HG02678 (cell line): ENCODE data around the gene SMIM22.
"Not testable (repeated sequence)": the region's sequence is repeated elsewhere in the genome, so short reads cannot be mapped to it uniquely, and the experiment has no call there.

Experiments
- ATAC-seq: cut with Tn5 transposase; IDR thresholded peaks from one replicate; pipeline ENCODE4 v1.9.1; 2021; ENCODE audit warnings: mild to moderate bottlenecking, moderate library complexity; ENCODE audit not compliant: unreplicated experiment

Gene SMIM22

DNA sequence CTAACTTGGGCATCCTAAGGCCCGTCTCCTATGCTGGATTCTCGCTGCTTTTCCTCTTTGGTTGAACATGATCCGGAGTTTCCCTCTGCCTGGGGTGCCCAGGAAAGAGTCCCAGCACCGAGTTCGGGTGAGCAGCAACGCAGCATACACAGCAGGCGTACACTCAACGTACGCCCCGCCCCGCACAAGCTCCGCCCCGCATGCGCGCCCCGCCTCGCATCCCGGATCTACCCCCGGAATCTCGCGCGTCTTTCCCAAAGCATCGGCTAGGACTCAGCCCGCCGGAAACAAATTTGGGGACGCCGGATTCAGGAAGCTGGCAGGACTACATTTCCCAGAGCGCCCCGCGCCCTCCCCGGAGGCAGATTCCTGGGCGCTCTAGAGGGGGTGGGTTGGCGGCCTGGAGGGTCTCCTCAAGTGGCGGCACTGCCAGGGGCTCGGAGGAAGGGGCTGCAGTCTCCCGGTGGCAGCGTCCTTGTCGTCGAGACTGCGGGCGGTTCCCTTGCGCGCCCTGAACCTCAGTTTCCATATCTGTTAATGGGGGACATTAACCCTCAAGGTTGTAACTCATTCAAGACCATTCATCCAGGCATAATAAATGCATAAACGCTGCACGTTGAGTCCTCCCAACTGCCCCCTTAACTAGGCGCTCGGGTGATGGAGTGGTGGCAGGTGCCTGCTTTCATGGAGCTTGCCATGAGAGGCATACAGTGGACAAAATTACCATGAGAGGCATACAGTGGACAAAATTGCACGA, 26.4 kb upstream of the SMIM22 start:
- ATAC-seq = peak; percentile 73

DNA sequence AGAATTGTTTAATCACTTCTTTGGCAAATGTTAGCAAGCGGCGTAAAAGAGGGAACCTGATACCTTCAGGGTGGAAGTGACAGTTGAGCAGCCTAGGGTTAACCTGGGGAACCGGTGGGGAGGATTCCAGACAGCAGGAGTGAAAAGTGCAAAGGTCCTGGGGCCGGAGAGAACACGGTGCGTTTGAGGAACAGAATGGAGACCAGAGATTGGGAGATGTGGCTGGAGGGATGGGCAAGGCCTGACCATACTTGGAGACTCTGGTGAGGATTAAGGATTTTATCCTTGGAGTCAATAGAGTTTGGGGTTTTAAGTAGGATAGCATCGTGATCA, 25.9 kb upstream of the SMIM22 start:
- ATAC-seq = no peak

DNA sequence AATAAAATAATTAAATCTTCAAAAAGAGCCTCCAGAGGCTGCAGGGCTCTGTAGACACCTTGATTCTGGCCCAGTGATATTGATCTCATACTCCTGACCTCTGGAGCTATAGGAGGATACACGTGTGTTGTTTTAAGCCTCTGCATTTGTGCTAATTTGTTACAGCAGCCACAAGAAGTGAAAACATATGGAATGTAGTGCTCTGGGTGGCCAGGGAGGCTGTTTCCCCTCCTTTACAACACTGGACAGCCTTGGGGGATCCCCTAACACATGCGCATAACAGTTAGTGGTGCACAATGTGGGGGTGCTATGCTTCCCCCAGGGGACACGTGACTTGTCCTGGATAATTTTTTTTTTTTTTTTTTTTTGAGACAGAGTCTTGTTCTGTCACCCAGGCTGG, 23.5 kb upstream of the SMIM22 start:
- no peak for ATAC-seq

DNA sequence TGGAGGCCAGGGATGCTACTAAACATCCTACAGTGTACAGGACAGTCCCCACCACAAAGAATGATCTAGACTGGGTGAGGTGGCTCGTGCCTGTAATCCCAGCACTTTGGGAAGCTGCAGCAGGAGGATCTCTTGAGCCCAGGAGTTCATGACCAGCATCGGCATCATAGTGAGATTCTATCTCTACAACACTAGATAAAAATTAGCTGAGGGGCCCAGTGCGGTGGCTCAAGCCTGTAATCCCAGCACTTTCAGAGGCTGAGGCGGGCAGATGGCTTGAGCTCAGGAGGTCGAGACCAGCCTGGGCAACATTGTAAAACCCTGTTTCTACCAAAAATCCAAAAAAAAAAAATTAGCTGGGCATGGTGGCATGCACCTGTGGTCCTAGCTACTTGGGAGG, 22.8 kb upstream of the SMIM22 start:
- ATAC-seq = no peak

DNA sequence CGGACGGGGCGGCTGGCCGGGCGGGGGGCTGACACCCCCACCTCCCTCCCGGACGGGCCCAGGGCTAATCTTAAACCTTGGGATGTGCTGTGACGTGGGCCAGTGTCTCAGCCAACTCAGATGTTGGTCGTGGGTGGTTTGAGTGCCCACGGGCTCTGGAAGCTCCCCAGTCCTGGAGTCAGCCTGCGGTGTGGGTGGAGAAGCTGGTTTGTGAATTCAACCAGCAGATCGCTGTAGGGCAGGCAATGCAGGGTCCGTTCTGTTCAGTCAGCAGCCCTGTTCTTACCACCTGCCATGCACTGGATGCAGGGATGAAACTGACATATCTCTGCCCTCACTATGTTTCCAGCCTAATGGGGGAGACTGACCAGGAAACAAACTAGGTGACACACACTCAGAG, 20.2 kb upstream of the SMIM22 start:
- ATAC-seq = no peak

DNA sequence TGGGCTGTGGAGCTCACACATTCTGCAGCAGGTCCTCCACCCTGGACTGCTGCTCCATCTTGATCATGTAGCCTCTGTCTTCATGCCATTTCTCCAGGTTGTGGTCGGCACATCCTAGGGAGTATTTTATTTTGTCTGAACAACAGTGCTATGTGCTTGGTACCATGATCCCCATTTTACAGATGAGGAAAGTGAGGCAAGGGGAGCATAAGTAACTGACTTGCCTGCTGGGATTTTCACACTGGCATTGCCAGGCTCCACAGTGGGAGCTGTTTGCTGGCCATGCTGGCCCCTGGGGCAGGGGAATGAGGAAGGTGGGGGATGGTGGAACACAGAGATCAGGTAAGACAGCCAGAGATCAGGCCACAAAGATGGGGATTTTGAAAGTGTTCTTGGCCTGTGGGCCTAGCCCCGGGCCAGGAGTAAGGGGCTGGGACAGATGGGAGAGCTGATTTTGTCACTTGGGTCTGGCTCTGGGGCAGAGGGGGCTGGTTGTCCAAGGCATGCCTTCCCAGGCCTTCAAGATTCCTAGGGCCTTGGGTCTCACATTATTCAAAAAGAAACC, 18.9 kb upstream of the SMIM22 start:
- no peak for ATAC-seq

DNA sequence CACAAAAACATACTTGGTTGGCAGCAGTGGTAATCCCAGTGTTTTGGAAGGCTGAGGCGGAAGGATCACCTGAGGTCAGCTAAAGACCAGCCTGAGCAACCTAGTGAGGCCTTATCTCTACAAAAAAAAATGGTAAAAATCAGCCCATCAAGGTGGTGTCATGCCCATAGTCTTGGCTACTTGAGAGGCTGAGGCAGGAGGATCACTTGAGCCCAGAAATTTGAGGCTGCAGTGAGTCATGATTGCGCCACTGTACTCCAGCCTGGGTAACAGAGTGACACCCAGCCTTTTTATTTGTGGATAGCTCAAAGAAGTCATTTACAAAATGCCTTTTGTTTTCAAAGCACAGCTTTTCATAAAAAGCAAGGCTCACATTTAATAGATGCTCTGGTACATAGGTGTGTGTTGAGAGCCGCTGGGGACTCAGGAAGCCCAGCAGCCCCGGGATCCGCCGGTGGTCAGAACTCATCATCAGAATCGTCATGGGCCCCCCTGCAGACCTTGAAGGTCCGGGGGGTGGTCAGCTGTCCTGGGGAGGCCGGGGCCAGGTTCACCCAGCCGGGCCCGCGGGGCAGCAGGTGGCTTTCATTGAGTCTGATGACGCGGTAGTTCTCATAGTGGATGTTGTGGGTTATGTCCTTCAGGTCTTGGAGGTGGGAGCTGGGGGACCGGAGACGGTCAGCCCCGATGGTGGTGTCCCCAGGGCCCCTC, 17.7 kb upstream of the SMIM22 start:
- ATAC-seq = no peak

DNA sequence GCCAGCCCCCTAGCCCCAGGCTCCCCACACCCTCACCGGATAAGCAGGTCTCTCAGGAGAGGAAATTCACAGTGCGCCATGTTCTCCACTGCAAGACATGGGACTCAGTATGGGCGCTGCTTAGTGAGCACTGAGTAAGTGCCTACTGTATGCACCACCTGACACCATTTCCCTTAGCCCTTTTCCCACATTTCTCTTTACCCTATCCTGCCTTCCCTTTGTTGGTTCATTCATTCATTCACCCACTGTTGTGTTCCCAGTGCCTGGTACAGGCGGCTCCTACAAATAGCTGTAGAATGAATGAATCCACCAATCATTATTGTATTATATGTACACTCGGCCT, 17.1 kb upstream of the SMIM22 start:
- no peak for ATAC-seq

DNA sequence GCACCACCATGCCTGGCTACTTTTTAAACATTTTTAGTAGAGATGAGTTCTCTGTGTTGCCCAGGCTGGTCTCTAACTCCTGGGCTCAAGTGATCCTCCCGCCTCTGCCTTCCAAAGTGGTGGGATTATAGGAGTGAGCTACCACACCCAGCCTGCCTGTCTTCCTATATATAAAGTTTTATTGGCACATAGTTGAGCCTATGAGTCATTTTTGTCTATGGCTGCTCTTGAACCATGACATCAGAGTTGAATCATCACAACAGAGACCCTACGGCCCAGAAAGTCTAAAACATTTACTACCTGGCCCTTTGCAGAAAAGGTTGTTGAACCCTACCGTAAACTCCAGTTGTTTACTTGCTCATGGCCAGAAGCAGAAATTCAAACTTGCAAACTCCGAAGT, 14.9 kb upstream of the SMIM22 start:
- no peak for ATAC-seq

DNA sequence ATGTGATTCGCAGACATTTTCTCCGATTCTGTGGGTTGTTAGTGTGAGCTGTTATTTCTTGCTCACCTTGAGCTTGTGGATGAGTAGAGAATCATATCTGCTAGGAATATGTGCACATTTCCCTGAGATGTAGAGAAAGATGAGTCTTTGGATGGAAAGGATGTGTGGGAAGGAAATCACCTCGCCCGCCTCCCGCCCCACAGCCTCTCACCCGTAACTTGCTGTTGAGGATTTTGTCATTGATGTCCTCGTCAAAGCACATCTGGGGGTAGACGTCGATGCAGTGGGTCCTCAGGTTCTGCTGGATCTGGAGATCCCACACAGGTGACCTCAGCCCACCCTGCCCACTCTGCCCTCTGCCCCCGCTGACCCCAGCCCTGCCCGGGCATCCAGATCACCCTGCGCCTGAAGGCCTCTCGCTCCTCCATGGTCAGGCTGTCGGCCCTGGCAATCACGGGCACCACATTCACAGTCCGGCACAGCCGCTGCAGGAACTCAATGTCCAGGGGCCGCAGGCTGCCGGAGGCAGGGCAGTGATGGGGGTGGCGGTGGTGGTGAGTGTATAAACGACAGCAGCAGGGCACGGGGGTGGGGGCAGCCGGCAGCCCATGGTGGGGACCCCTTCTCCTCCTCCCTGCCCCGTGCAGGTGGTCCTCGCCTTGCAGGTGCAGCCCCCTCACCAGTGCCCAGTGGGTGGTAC, 11.8 kb upstream of the SMIM22 start:
- ATAC-seq = no peak

DNA sequence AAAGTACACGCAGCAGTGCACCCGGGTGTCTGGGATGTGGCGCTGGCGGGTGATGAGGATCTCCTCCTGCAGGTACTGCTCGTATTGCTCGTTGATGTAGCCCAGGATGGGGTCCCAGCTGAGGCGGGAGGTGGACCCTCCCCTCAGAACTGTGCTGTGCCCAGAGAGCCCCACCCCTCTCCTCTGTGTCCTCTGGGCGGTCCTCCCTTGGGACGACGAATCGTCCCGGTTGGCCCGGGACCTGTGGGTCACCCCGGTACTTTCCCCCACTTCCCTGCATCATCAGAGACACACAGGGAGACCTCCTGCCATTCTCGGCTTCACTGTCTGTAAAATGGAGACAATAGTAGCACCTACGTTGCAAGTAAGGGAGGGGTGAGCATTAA, 11.2 kb upstream of the SMIM22 start:
- no peak for ATAC-seq

DNA sequence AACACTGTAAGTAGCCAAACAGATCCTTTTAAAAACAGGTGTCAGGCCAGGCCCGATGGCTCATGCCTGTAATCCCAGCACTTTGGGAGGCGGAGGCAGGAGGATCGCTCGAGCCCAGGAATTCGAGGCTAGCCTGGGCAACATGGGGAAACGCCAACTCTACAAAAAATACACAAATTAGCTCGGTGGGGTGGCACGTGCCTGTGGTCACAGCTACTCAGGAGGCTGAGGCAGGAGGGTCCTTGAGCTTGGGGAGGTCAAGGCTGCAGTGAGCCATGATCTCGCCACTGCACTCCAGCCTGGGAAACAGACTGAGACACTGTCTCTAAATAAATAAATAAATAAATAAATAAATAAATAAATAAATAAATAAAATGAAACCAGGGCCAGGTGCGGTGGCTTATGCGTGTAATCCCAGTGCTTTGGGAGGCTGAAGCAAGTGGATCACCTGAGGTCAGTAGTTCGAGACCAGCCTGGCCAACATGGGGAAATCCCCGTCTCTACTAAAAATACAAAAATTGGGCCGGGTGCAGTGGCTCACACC, 10.7 kb upstream of the SMIM22 start:
- ATAC-seq = not testable (repeated sequence)

DNA sequence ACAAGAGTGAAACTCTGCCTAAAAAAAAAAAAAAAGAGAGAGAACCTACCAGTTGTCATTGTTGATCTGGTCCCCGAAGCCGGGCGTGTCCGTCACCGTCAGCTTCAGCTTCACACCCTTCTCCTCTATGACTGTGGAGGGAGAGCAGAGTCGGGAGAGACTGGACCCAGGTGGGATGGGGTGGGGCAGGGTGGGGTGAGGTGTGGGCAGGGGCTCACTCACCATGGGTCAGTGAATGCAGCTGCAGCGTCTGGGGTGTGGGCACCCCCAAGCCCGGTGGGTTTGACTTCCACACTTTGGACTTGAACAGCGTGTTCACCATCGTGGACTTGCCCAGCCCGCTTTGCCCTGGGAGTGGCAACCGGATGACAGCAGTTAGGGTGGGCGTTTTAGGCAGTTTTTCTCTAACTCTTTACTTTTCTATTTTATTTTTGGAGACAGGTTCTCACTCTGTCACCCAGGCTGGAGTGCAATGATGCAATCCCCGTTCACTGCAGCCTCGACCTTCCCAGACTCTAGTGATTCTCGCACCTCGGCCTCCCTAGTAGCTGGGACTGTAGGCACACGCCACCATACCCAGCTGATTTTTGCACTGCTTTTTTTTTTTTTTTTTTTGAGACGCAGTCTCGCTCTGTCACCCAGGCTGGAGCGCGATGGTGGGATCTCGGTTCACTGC, 9.3 kb upstream of the SMIM22 start:
- no peak for ATAC-seq

DNA sequence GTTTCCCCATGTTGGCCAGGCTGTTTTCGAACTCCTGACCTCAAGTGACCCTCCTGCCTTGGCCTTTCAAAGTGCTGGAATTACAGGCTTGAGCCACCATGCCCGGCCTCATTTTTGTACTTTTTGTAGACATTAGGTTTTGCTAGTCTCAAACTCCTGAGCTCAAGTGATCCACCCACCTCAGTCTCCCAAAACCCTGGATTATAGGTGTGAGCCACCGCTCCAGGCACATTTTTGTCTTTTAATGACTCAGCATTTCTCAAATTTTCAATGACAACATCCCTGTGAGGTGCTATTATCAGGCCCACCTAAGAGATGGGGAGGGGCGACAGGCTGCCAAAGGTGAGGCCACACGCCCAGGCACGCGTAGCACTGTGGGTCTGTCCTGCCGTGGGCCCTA, 8.1 kb upstream of the SMIM22 start:
- ATAC-seq = no peak

DNA sequence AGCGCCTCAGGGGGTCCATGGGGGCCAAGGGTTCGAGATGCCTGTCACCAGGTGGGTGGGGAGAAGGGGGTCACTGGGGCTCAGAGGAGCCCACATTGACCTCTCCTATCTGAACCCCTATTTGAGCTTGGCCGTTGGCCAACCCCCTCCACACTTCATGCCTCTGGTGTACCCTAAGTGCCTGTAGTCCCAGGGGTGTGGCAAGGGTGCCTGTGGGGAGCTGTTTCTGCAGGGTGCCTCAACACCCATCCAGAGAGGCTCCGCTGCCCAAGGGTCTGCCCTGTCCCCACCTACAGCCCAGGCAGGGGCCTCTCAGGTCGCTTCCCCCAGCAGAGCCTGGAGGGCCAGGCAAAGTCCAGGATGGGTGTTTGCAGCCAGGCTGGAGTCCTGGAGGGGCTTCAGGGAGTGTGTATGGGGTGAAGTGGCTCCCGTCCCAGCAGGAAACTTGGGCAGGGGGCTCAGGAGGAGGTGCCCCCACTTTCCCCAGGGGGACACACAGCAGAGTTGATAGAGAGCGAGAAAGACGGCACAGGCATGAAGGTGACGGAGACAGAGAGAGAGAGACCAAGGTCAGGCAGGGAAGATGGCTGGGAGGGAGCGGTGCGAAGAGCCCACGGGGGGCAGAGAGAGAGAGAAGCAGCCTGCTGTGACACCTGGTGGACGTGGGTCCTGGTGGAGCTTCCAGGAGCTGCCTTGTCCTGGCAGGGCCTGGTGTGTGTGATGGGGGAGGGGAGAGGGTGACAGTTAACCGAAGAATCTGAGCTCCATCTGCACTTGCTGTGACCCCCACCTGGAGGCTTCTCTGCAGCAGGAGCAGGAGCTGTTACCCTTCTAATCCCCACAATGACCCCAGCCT, 7.3 kb upstream of the SMIM22 start, which contains the start of gene SEPTIN12:
Gene SEPTIN12 (minus strand): TSS at position 719 of the 856 bp plus-strand sequence. CDS start 700 bp downstream, at position 19.
- no peak for ATAC-seq

DNA sequence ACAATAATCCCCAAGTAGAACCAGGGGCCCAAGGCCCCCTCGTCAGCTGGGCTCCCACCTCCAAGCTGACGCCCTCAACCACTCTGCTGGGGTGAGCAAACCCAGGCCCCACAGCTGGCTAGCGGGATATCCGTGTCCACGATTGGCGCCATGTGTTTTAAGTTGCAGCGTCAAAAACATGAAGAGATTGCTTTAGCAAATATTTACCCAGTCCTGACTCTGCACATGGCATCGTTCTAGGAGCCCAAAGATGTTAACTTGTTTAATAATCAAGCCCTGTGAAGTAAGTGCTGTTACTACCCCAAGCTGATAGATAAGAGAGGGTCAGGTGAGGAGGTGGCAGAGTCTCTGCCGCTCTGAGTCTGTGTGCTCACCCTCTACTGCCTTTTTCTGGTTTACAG, 6.7 kb upstream of the SMIM22 start:
- no peak for ATAC-seq

DNA sequence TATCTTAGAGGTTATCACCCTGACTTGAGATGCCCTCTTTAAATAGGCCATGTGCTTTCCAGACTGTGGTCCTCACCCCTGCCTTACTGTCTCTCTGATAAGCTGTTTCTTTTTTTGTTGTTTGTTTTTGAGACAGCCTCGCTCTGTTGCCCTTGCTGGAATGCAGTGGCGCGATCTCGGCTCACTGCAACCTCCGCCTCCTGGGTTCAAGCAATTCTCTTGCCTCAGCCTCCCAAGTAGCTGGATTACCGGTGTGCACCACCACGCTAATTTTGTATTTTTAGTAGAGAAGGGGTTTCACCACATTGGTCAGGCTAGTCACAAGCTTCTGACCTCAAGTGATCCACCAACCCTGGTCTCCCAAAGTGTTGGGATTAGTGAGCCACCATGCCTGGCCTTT, 6.3 kb upstream of the SMIM22 start:
- ATAC-seq = no peak

DNA sequence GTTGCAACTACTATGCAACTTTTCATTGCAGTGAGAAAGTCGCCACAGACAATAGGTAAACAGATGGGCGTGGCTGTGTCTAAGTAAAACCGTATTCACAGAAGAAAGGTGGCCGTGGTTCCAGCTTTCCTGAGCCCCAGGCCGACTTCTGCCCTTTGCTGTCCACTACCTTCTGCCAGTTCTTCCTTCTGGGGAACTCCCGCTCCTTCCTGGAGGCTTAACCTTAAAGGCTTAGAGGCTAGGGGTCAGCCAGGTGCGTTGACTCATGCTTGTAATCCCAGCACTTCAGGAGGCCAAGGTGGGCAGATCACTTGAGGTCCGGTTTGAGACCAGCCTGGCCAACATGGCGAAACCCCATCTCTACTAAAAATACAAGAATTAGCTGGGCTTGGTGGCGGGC, 4.9 kb upstream of the SMIM22 start:
- ATAC-seq = no peak

DNA sequence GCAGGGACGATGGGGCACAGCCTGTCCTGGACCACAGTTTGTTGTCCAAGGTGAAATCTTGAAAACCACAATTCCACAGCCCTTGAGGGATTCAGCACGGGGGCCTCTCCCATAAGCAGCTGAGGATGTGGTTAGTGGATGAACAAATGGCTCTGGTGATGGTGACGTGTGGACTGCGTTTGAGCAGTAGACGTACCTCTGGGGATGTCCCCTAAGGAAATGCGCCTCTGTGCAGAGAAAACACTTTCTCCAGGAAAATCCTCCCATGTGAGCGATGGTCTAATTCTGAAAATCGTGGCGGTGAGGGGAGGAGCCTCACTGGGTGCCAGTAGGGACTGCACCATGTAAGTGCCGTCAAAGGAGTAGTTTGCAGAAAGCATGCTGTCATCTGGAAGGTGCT, 4.3 kb upstream of the SMIM22 start:
- ATAC-seq = no peak

DNA sequence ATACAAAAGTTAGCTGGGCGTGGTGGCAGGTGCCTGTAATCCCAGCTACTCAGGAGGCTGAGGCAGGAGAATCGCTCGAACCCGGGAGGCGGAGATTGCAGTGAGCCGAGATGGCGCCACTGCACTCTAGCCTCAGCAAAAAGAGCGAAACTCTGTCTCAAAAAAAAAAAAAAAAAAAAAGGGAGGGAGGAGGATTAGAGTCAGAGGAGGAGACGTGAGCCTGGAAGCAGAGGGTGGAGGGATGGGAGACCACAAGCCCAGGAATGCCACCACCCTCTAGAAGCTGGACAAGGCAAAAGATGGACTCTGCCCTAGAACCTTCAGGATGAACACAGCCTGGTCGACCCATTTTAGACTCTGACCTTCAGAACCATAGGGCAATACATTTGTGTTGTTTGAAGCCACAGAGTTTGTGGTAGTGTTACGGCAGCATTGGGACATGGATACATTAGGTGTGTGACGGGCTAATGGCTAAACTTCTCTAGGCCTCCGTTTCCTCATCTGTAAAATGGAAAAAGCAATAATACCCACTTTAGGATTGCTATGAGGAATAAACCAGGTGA, 2.1 kb upstream of the SMIM22 start:
- no peak for ATAC-seq
